ENCODE results near the gene SKAP1.
A peak's percentile ranks its signal among the peaks of the same experiment; 100 is the strongest.

Gene SKAP1

DNA sequence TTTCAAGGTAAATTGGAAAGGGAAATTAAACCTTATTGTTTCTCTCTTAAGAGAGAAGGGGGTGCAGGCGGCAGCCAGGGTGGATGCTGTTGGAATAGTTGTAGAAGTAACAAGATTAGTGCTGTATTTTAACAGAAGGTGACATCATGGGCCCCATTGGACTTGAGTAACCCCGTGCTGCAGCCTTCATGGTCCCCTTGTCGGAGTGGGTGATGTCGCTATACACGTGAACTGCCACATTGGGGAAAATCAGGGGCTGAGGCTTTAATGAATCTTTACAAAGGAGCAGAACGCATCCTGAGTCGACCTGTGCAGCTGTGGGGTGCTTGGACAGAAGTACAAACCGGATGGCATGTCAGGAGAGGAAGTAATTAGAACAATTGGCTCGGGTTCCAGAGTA is 319.3 kb downstream of the SKAP1 start:
- no peak for DNase-seq (ENCODE audit: low read depth in 2 of 2)

DNA sequence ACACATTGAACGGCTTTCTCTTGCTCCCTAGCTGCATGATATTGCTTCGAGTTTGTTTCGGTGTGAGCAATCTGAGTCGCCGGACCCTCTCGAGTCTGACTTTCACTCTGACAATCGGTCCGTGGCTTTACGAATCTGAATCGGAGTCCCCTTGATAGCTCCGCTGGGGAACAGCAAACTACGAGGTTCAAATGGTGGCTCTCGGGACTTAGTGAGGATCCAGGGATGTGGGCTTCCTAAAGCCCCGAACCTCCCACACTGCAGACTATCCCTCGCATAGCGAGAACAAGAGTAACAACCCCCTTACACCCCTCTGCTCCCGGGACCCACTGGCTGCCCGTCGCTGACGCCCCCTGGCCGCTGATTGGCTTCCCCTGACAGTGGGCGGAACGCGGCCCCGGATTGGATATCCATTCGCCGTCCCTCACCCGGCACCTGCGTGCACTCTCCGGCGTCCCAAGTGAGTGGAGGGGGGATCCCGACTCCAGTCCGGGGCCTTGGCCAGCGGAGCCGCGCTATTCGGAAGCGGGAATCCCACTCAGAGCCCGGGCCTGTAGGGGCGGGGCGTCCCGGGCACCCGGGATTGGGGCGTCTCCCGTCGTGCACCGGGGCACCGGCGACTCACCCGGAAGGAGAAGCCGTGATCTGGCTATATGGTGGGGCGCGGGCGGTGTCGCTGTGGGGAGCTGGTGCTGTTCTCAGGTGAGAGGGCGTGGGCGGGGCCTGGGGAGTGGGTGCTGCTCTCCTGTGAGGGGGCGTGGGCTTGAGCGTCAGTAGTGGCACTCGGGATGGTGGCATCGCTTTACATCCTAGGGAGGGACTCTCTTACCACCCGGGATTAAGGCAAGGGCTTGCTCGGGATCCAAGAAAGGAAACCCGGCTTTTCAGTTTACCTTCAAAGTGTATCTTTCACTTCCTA is 322.6 kb downstream of the SKAP1 start, which contains the start of gene SNX11:
Gene SNX11, plus strand, starts transcription at position 630 of the 919 bp plus-strand sequence. CDS start 4,278 bp downstream, outside the sequence.
- peak; percentile 82 to 93 for DNase-seq (ENCODE audit: low read depth in 2 of 2)

- no peak for DNase-seq (ENCODE audit: low read depth in 2 of 2)
These were observed 323.2 kb downstream of the SKAP1 start for GRCh38 chr17:48106802-48107136.

- no peak for DNase-seq (ENCODE audit: low read depth in 2 of 2)
These were observed 325.6 kb downstream of the SKAP1 start for GRCh38 chr17:48104440-48104839.

- no peak for DNase-seq (ENCODE audit: low read depth in 2 of 2)
These were observed 327.0 kb downstream of the SKAP1 start for GRCh38 chr17:48102798-48103715.

DNA sequence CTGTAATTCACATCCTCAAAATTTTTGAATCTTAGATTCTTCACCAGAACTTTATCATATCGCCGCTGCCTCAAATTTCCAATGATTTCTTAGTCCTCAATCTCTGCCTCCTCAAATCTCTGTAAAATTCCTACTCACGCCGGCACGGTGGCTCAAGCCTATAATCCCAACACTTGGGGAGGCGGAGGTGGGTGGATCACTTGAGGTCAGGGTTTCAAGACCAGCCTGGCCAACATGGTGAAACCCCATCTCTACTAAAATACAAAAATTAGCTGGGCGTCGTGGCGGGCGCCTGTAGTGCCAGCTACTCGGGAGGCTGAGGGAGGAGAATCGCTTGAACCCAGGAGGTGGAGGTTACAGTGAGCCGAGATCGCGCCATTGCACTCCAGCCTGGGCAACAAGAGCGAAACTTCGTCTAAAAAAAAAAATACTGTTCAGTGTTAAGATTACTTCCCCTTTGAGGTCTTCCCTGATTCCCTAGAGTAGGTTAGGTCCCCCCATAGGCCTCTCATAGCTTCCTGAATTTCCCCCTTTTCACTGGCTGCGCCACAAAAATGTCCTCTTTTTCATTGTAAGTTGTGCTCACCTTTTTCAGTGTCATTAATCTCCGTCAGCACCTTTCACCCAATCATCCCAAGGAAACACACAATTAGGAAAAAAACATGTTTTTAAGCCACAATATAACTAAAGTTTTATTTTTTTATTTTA is 327.8 kb downstream of the SKAP1 start:
- no peak for DNase-seq (ENCODE audit: low read depth in 2 of 2)

DNA sequence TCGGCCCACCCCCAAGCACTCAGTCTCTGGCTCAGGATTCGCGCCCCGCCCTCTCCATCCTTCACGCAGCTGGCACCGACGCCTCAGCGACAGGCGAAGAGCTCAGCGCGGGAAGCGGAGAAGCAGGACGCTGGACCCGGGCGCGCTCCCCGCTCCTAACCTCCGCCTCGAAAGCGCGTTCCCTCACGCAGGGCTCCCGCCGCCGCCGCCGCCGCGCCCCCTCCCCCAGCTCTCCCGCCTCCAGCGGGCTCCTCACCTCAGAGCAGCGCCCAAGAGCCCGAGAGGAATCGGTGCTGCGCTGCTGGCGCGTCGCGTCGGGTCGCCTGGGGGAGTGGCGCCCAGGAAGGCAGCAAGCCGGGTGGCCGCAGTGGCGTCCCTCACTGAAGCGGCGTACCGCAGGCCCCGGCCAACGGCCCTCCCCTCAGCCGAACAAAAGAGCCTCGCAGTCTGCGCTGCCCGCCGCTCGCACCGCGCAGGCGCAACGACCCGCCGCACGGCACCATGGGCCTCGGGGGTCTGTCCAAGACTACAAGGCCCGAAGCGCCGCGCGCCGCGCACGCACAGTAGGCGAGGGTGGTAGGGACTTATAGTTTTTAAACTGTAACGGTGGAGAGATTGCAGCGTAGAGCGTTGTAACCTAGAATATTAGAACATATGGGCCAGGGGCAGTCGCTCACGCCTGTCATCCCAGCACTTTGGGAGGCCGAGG is 328.8 kb downstream of the SKAP1 start, which contains the start of gene CBX1:
Gene CBX1, minus strand, starts transcription at position 467 of the 709 bp plus-strand sequence. CDS start 24,474 bp downstream, outside the sequence.
- peak; percentile 81 to 89 for DNase-seq (ENCODE audit: low read depth in 2 of 2)

DNA sequence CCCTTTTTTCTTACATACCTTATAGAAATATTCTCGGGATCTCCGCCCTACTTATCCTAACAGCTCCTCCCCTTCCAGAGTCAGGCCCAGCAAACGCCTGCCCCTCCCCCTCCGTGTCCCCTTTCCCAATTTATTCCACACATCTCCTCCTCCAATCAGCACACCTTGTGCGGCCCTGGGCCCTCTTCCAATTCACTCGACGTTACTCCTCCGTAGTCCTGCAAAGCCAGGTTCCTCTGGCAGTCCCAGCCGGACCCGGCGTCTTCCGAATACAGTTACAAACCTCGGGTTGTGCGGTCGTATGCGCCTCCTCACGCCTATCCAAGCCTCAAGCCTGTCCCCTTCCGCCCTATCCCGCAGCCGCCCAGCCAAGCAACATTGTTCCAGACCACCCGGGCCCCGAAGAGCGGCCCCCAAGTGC is 329.4 kb downstream of the SKAP1 start:
- DNase-seq (ENCODE audit: low read depth in 2 of 2), result no peak

GRCh38 chr17:48100160-48100559 is 329.9 kb downstream of the SKAP1 start:
- DNase-seq (ENCODE audit: low read depth in 2 of 2), result no peak

GRCh38 chr17:48095611-48096010 is 334.4 kb downstream of the SKAP1 start:
- no peak for DNase-seq (ENCODE audit: low read depth in 2 of 2)

- no peak for DNase-seq (ENCODE audit: low read depth in 2 of 2)
These were observed 336.5 kb downstream of the SKAP1 start for GRCh38 chr17:48093341-48094045.

DNA sequence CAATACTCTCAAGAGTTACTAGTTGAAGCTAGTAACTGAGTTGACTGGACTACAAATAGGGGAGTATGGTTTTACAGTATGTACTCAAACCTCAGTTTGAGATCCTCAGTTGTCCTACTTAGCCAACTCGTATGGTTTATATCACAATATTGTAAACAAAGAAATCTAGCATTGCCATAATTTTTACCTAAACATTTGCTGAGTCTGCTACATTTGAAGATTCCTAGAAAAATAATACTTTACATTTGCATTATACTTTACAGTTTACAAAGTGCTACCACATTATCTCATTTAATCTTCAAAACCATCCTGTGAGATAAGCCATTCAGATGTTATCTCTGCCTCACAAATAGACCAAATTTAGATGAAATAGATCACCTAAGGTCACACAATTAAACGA is 345.1 kb downstream of the SKAP1 start:
- no peak for DNase-seq (ENCODE audit: low read depth in 2 of 2)
